ENCODE measurements around the gene LRCOL1.

DNA sequence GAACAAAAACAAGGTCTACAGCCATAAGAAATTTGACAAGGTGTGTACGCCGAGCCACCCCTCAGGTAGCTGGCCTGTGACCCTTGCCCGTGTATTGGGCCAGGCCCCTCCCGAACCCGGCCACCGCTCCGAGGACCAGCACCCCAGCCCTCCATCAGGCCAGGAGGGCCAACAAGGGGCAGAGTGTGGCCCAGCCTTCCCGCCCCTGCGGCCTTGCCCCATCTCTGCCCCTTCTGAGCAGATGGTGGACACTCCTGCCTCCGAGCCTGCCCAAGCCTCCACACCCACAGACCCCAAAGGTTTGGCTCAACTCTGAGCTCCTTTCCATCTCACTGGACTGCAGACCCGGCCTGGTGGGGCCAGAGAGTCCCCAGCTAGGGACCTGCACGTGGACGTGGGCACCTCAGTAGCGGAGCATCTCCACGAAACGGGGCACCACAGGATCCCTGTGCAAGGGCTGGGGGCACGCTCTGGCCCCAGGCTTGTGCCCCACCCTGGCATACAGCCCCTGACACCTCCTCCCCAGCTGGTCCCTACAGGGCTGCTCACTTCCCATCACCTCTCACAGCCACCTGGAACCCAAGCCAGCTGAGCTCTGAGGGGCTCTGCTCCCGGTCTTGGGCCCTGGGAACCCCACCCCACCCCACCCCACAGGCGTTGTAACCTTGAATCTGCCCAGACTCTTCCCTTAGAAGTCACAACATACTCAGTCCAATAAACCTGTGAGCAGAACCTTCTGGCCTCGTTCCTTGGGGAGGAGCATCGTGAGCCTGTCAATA, 11.5 kb upstream of the LRCOL1 start:
- TF ChIP-seq, protein P1, sequence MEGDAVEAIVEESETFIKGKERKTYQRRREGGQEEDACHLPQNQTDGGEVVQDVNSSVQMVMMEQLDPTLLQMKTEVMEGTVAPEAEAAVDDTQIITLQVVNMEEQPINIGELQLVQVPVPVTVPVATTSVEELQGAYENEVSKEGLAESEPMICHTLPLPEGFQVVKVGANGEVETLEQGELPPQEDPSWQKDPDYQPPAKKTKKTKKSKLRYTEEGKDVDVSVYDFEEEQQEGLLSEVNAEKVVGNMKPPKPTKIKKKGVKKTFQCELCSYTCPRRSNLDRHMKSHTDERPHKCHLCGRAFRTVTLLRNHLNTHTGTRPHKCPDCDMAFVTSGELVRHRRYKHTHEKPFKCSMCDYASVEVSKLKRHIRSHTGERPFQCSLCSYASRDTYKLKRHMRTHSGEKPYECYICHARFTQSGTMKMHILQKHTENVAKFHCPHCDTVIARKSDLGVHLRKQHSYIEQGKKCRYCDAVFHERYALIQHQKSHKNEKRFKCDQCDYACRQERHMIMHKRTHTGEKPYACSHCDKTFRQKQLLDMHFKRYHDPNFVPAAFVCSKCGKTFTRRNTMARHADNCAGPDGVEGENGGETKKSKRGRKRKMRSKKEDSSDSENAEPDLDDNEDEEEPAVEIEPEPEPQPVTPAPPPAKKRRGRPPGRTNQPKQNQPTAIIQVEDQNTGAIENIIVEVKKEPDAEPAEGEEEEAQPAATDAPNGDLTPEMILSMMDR (IDR thresholded peaks at IDR 0.05 in 8 of 11, conservative IDR thresholded peaks at IDR 0.05 in 3 of 11): no peak
- TF ChIP-seq POLR2AphosphoS5 (IDR thresholded peaks at IDR 0.05): peak in 2 of 3 donors; percentile 13 to 15

All from spleen (tissue), 7 donors.